HCT116 (cell line): ENCODE data around the gene RPH3AL. TPM values are rescaled to one million over a fixed set of nuclear protein-coding genes. Genes with fewer than 3 reads are reported as not detected.

Source experiments
- ATAC-seq: fragments of 200-7000 bp; cut with Tn5 transposase; 2 replicates; pipeline ENCODE4 v1.9.1; 2020; ENCODE audit warnings: mild to moderate bottlenecking, moderate library complexity
- BruUV-seq: library from RNA; stranded (reverse); fragments of 400-500 nt; replicated peaks from 2 replicates; lab custom pipeline; 2021; lab: Mats Ljungman, UMichigan
- CTCF ChIA-PET: fragments of 300-600 bp; sonication (Branson Sonifier 250); formaldehyde crosslinking; loops from one replicate; lab custom pipeline; 2021; ENCODE audit warnings: antibody characterized with exemption; lab: Charles Lee
- POLR2A ChIA-PET: fragments of 300-600, 350-600 bp; sonication (Branson Sonifier 250); formaldehyde crosslinking; loops from one replicate; lab custom pipeline; 2021; ENCODE audit warnings: antibody characterized with exemption; lab: Charles Lee
- RAD21 ChIA-PET, 2 experiments: fragments of 300-600 bp; sonication (Branson Sonifier 250); formaldehyde crosslinking; loops; one replicate each; lab custom pipeline; 2023; ENCODE audit warnings: low total read pairs in 2 of 2; ENCODE audit not compliant: uncharacterized antibody in 2 of 2, unreplicated experiment in 2 of 2, low non-redundant PET in 1 of 2; lab: Charles Lee
- DNase-seq: peaks from one replicate; pipeline ENCODE4 v3.0.0-alpha.2; 2010; ENCODE audit warnings: low read depth, low spot score
- H2AFZ ChIP-seq: fragments of 200-600 bp; shearing (Covaris generic), sonication (generic); 2 replicates; pipeline ENCODE4 v1.6.1; 2017; ENCODE audit warnings: low read depth, mixed run types, mixed read lengths, antibody characterized with exemption, low read length; ENCODE audit not compliant: poor library complexity, severe bottlenecking
- H3K27ac ChIP-seq: 2 replicates; pipeline ENCODE4 v1.5.1; 2012; ENCODE audit warnings: low read depth, low read length
- H3K27me3 ChIP-seq: fragments of 200-600 bp; sonication (generic); 2 replicates; pipeline ENCODE4 v1.6.1; 2016; ENCODE audit warnings: mixed run types, low read length, mixed read lengths; ENCODE audit not compliant: insufficient read depth
- H3K36me3 ChIP-seq, 2 experiments: fragments of 200-500 bp in 1 of 2; fragments of 200-600 bp in 1 of 2; sonication (Bioruptor generic) in 1 of 2; sonication (generic) in 1 of 2; 2 replicates each; pipeline versions ENCODE4 v1.5.1 to v1.6.1; 2014 to 2016; ENCODE audit warnings: low read length in 2 of 2, inconsistent platforms in 1 of 2, mixed read lengths in 1 of 2, mixed run types in 1 of 2; ENCODE audit not compliant: insufficient read depth in 2 of 2, control insufficient read depth in 1 of 2
- H3K4me1 ChIP-seq, 2 experiments: fragments of 200-600 bp in 1 of 2; sonication (generic) in 1 of 2; 2 replicates each; pipeline versions ENCODE4 v1.5.1 to v1.6.1; 2012 to 2017; ENCODE audit warnings: low read length in 2 of 2, inconsistent platforms in 1 of 2, mild to moderate bottlenecking in 1 of 2, mixed read lengths in 1 of 2, mixed run types in 1 of 2, moderate library complexity in 1 of 2; ENCODE audit not compliant: insufficient read depth in 2 of 2, control insufficient read depth in 1 of 2
- H3K4me2 ChIP-seq: fragments of 200-600 bp; sonication (generic); 2 replicates; pipeline ENCODE4 v1.6.1; 2017; ENCODE audit warnings: mixed run types, low read length, mixed read lengths
- H3K4me3 ChIP-seq, 2 experiments: fragments of 200-600 bp in 1 of 2; sonication (generic) in 1 of 2; replicated peaks in 1 of 2; 2 replicates each; pipeline ENCODE4 v1.5.1; 2011 to 2016; ENCODE audit warnings: low read length in 2 of 2, control low read depth in 1 of 2, low read depth in 1 of 2, mild to moderate bottlenecking in 1 of 2, mixed read lengths in 1 of 2, mixed run types in 1 of 2
- H3K79me2 ChIP-seq: fragments of 200-600 bp; sonication (generic); 2 replicates; pipeline ENCODE4 v1.6.1; 2017; ENCODE audit warnings: mild to moderate bottlenecking, mixed run types, low read length, moderate library complexity, mixed read lengths; ENCODE audit not compliant: insufficient read depth
- H3K9ac ChIP-seq: fragments of 200-600 bp; sonication (generic); 2 replicates; pipeline ENCODE4 v1.6.1; 2016; ENCODE audit warnings: low read length, mixed read lengths
- H3K9me2 ChIP-seq: fragments of 200-600 bp; sonication (generic), shearing (Covaris generic); 2 replicates; pipeline ENCODE4 v1.6.1; 2017; ENCODE audit warnings: mixed run types, mild to moderate bottlenecking, moderate library complexity; ENCODE audit not compliant: insufficient read depth
- H3K9me3 ChIP-seq, 2 experiments: fragments of 200-500 bp in 1 of 2; fragments of 200-600 bp in 1 of 2; sonication (Bioruptor generic) in 1 of 2; sonication (generic) in 1 of 2; 2 replicates each; pipeline ENCODE4 v1.6.1; 2014 to 2017; ENCODE audit warnings: low read length in 2 of 2, mixed read lengths in 2 of 2, inconsistent platforms in 1 of 2, low read depth in 1 of 2, mild to moderate bottlenecking in 1 of 2, mixed run types in 1 of 2, moderate library complexity in 1 of 2; ENCODE audit not compliant: control insufficient read depth in 1 of 2, insufficient read depth in 1 of 2
- H4K20me1 ChIP-seq: fragments of 200-600 bp; sonication (generic), shearing (Covaris generic); 2 replicates; pipeline ENCODE4 v1.6.1; 2017; ENCODE audit warnings: mixed run types, mild to moderate bottlenecking, moderate library complexity; ENCODE audit not compliant: insufficient read depth
- ATF3 ChIP-seq: IDR thresholded peaks from 2 replicates; pipeline ENCODE4 v1.6.1; 2012
- EZH2phosphoT487 ChIP-seq: fragments of 200-600 bp; IDR thresholded peaks from 2 replicates; pipeline ENCODE4 v1.6.1; 2018; ENCODE audit warnings: antibody characterized with exemption, borderline replicate concordance
- RAD21 ChIP-seq: IDR thresholded peaks from 2 replicates; pipeline ENCODE4 v1.6.1; 2012; ENCODE audit warnings: low read depth, mild to moderate bottlenecking
- SRF ChIP-seq: IDR thresholded peaks from 2 replicates; pipeline ENCODE4 v1.6.1; 2012; ENCODE audit warnings: low read depth
- TCF7L2 ChIP-seq: IDR thresholded peaks from 2 replicates; pipeline ENCODE4 v1.7.0; 2011; ENCODE audit warnings: borderline replicate concordance, inconsistent platforms; ENCODE audit not compliant: insufficient read depth, insufficient read length; ENCODE audit errors: extremely low read depth
- ZBTB33 ChIP-seq: IDR thresholded peaks from 2 replicates; pipeline ENCODE4 v1.6.1; 2011; ENCODE audit warnings: mild to moderate bottlenecking, low read length, moderate library complexity; ENCODE audit not compliant: insufficient replicate concordance; ENCODE audit errors: extremely low read depth
- ZFX ChIP-seq: fragments of 450-650 bp; IDR thresholded peaks from 2 replicates; pipeline ENCODE4 v1.6.1; 2017
- intact Hi-C: fragments of 100-400 bp; cut with micrococcal nuclease; formaldehyde crosslinking; loops from 2 replicates; pipeline ENCODE4 v1.10.0; 2022
- total RNA-seq: library from RNA; stranded (reverse); gene quantifications from one replicate; pipeline ENCODE4 v1.2.1, GENCODE V29; 2021; ENCODE audit not compliant: unreplicated experiment

Gene RPH3AL
- total RNA-seq, 1 experiment from 2014 or later: 17.0 TPM

GRCh38 chr17:336110-337021, 16.2 kb downstream of the RPH3AL start:
- Histone ChIP-seq H3K9me3 (no peaks in the 10 kb centered on the region), H3K36me3 (no peaks in the 10 kb centered on the region), H3K27ac (no peak overlapping the region), H3K9ac (no peak overlapping the region), H4K20me1 (no peaks in the 10 kb centered on the region), H3K4me3 (no peak overlapping the region), H3K79me2 (no peaks in the 10 kb centered on the region), H2AFZ (no peak overlapping the region), H3K27me3 (no peaks in the 10 kb centered on the region), H3K4me2 (no peak overlapping the region), H3K9me2 (no peaks in the 10 kb centered on the region), H3K4me1 (no peaks in the 10 kb centered on the region)
- ChIA-PET CTCF (no interaction called here), RAD21 (no interaction called here), POLR2A (no interaction called here)
- BruUV-seq: no TSS peak
- intact Hi-C loops: no loop called here
- no peak for ATAC-seq
- DNase-seq: no peak
- TF ChIP-seq EZH2phosphoT487: no peak
- no peak for TF ChIP-seq TCF7L2
- TF ChIP-seq ZBTB33: no peak

- Histone ChIP-seq H3K4me2 (no peak overlapping the region), H3K9ac (no peak overlapping the region), H2AFZ (no peak overlapping the region), H3K4me1 (no peaks in the 10 kb centered on the region)
- BruUV-seq: no TSS peak
- no peak for TF ChIP-seq ZFX
- no peak for TF ChIP-seq ATF3
- TF ChIP-seq RAD21: no peak
- TF ChIP-seq SRF: no peak
- TF ChIP-seq, all 23 proteins: peak for 0
- ChIA-PET RAD21 (no interaction called here), POLR2A (no interaction called here), CTCF (no interaction called here)
- H3K36me3 ChIP-seq: no peaks in the 10 kb centered on the region
- DNase-seq (no peak), ATAC-seq (no peak)
- intact Hi-C loops: no loop called here
- H3K4me3 ChIP-seq: no peak overlapping the region
- H4K20me1 ChIP-seq: no peaks in the 10 kb centered on the region
- no peaks in the 10 kb centered on the region for H3K79me2 ChIP-seq
- no peaks in the 10 kb centered on the region for H3K9me3 ChIP-seq
- no peaks in the 10 kb centered on the region for H3K9me2 ChIP-seq
- no peak overlapping the region for H3K27ac ChIP-seq
- H3K27me3 ChIP-seq: no peaks in the 10 kb centered on the region
Measured at GRCh38 chr17:335691-336090, 16.9 kb downstream of the RPH3AL start.
